Measurements from ENCODE around the gene DPM1.

The DPM1 gene

GRCh38 chr20:50929299-50930138 is 28.8 kb downstream of the DPM1 start:
- DNase-seq: peak; percentile 91 to 92

GRCh38 chr20:50928469-50928868 is 29.9 kb downstream of the DPM1 start:
- DNase-seq: no peak

GRCh38 chr20:50926530-50926929 is 31.8 kb downstream of the DPM1 start:
- DNase-seq: no peak

GRCh38 chr20:50924261-50924920 is 33.9 kb downstream of the DPM1 start:
- DNase-seq: no peak

- DNase-seq: no peak
Observed at GRCh38 chr20:50921803-50922501, 36.4 kb downstream of the DPM1 start.

- DNase-seq: no peak
Observed at GRCh38 chr20:50920997-50921396, 37.3 kb downstream of the DPM1 start.

GRCh38 chr20:50919567-50919966 is 38.8 kb downstream of the DPM1 start:
- DNase-seq: peak in 1 of 2 donors; percentile 15

- DNase-seq: no peak
Observed at GRCh38 chr20:50918403-50918802, 39.9 kb downstream of the DPM1 start.

GRCh38 chr20:50916934-50917333 is 41.4 kb downstream of the DPM1 start:
- no peak for DNase-seq

- no peak for DNase-seq
Observed at GRCh38 chr20:50916257-50916656, 42.1 kb downstream of the DPM1 start.

GRCh38 chr20:50915424-50915823 is 42.9 kb downstream of the DPM1 start:
- DNase-seq: no peak

- no peak for DNase-seq
Observed at GRCh38 chr20:50913690-50914375, 44.5 kb downstream of the DPM1 start.

GRCh38 chr20:50911716-50912115 is 46.6 kb downstream of the DPM1 start:
- DNase-seq: no peak

- no peak for DNase-seq
Observed at GRCh38 chr20:50911030-50911429, 47.3 kb downstream of the DPM1 start.

GRCh38 chr20:50909413-50909812 is 48.9 kb downstream of the DPM1 start:
- no peak for DNase-seq

GRCh38 chr20:50904067-50904570 is 54.2 kb downstream of the DPM1 start:
- no peak for DNase-seq

GRCh38 chr20:50903353-50904051 is 54.8 kb downstream of the DPM1 start:
- no peak for DNase-seq

- no peak for DNase-seq
Observed at GRCh38 chr20:50901301-50901700, 57.0 kb downstream of the DPM1 start.

- DNase-seq: no peak
Observed at GRCh38 chr20:50900261-50900660, 58.1 kb downstream of the DPM1 start.

GRCh38 chr20:50898475-50898874 is 59.9 kb downstream of the DPM1 start:
- DNase-seq: no peak

GRCh38 chr20:50895111-50895830 is 63.1 kb downstream of the DPM1 start:
- DNase-seq: no peak

GRCh38 chr20:50893620-50894019 is 64.7 kb downstream of the DPM1 start:
- DNase-seq: no peak
